Measurements from ENCODE around the gene NMNAT2. TPM values are rescaled to one million over a fixed set of nuclear protein-coding genes. Genes with fewer than 3 reads are reported as not detected.
A peak's percentile ranks its signal among the peaks of the same experiment; 100 is the strongest.
"Not testable (repeated sequence)": the region's sequence is repeated elsewhere in the genome, so short reads cannot be mapped to it uniquely, and the experiment has no call there.

Gene NMNAT2
- total RNA-seq, 1 donor from 2014 or later: 0.50 TPM

DNA sequence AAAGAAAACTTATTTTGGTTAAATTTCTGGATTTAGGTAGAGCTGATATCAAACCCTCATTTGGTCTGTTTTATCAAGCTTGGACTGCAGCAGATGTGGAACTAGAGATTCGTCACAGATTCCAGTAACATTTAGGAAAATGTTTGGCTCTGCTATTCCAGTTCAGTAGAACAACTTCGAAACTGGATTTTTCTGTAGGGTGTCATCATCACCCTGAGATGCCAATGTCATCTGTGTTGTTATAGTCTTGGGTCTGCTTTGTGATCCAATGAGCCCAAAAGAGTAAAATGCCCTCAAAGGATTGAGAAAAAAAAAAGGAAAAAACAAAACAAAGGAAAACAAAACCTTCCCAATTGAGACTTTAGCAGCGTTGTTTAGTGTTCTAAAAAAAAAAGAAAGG, 176.7 kb downstream of the NMNAT2 start:
- peaks cover 18% of the 10 kb centered on the region for H3K4me1 Mint-ChIP-seq (ENCODE audit: low read depth, unreplicated experiment)
- H3K27ac Mint-ChIP-seq (ENCODE audit: unreplicated experiment): no peak overlapping the region
- no peaks in the 10 kb centered on the region for H3K27me3 ChIP-seq (ENCODE audit: insufficient read depth, low read length)
- TF ChIP-seq, protein P1, sequence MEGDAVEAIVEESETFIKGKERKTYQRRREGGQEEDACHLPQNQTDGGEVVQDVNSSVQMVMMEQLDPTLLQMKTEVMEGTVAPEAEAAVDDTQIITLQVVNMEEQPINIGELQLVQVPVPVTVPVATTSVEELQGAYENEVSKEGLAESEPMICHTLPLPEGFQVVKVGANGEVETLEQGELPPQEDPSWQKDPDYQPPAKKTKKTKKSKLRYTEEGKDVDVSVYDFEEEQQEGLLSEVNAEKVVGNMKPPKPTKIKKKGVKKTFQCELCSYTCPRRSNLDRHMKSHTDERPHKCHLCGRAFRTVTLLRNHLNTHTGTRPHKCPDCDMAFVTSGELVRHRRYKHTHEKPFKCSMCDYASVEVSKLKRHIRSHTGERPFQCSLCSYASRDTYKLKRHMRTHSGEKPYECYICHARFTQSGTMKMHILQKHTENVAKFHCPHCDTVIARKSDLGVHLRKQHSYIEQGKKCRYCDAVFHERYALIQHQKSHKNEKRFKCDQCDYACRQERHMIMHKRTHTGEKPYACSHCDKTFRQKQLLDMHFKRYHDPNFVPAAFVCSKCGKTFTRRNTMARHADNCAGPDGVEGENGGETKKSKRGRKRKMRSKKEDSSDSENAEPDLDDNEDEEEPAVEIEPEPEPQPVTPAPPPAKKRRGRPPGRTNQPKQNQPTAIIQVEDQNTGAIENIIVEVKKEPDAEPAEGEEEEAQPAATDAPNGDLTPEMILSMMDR (IDR thresholded peaks at IDR 0.05; ENCODE audit: insufficient read depth, low read depth, low read length): no peak
- TF ChIP-seq EZH2 (IDR thresholded peaks at IDR 0.05; ENCODE audit: insufficient read depth, low read length): no peak
- DNase-seq (ENCODE audit: low read depth) (peak; percentile 26), FAIRE-seq (peak; percentile 29)
- H3K36me3 Mint-ChIP-seq (ENCODE audit: low read depth, unreplicated experiment): no peaks in the 10 kb centered on the region
- no peaks in the 10 kb centered on the region for H3K36me3 ChIP-seq (ENCODE audit: insufficient read depth, low read length)
- no peak overlapping the region for H3K27ac ChIP-seq (ENCODE audit: low read depth, low read length)
- H3K9me3 Mint-ChIP-seq (ENCODE audit: unreplicated experiment): no peaks in the 10 kb centered on the region
- no peak overlapping the region for H3K4me3 Mint-ChIP-seq (ENCODE audit: unreplicated experiment)
- no peaks in the 10 kb centered on the region for H3K9me3 ChIP-seq (ENCODE audit: insufficient read depth, low read depth, low read length)
- peaks cover 10% of the 10 kb centered on the region for H3K4me1 ChIP-seq (ENCODE audit: insufficient read depth, low read length)
- no peak overlapping the region for H2AFZ ChIP-seq (ENCODE audit: low read depth, low read length)
- no peaks in the 10 kb centered on the region for H3K27me3 Mint-ChIP-seq (ENCODE audit: low read depth, unreplicated experiment)
- no peak overlapping the region for H3K4me3 ChIP-seq (ENCODE audit: insufficient read depth, low read depth, low read length)
- H3K9ac ChIP-seq (ENCODE audit: low read length): no peak overlapping the region
- no peak overlapping the region for H3K4me2 ChIP-seq (ENCODE audit: low read length)
- no peaks in the 10 kb centered on the region for H3K79me2 ChIP-seq (ENCODE audit: insufficient read depth, low read length)
- H4K20me1 ChIP-seq (ENCODE audit: insufficient read depth, low read length): no peaks in the 10 kb centered on the region

DNA sequence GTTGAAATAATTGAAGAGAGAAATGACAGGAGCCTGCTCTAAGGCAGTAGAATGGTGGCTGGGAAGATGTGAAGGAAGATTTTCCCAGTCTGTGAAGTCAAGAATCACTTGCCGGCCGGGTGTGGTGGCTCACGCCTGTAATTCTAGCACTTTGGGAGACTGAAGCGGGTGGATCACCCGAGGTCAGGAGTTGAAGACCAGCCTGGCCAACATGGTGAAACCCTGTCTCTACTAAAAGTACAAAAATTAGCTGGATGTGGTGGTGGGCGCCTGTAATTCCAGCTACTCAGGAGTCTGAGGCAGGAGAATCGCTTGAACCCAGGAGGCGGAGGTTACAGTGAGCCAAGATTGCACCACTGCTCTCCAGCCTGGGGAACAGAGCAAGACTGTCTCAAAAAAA, 177.3 kb downstream of the NMNAT2 start:
- not testable (repeated sequence) for DNase-seq (ENCODE audit: low read depth)

DNA sequence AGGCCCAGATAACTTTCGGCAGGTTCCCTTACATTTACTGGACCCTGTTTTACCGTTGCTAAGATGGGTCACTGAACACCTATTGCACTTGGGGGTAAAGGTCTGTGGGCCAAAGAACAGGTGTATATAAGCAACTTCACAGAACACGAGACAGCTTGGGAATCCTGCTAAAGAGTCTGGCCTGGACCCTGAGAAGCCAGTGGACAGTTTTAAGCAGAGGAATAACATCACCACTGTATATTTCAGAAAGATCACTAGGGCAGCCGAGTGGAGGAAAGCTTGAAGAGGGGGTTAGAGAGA, 177.7 kb downstream of the NMNAT2 start:
- no peak overlapping the region for H3K4me3 Mint-ChIP-seq (ENCODE audit: unreplicated experiment)
- FAIRE-seq: no peak

More for the DNA sequence above, 177.3 kb downstream of the NMNAT2 start:
- not testable (repeated sequence) for H3K27me3 ChIP-seq (ENCODE audit: insufficient read depth, low read length); H3K79me2 ChIP-seq (ENCODE audit: insufficient read depth, low read length); H3K4me2 ChIP-seq (ENCODE audit: low read length); H2AFZ ChIP-seq (ENCODE audit: low read depth, low read length); FAIRE-seq; H3K36me3 Mint-ChIP-seq (ENCODE audit: low read depth, unreplicated experiment); H3K27ac Mint-ChIP-seq (ENCODE audit: unreplicated experiment); H3K27me3 Mint-ChIP-seq (ENCODE audit: low read depth, unreplicated experiment); H3K9me3 ChIP-seq (ENCODE audit: insufficient read depth, low read depth, low read length); H3K36me3 ChIP-seq (ENCODE audit: insufficient read depth, low read length); H3K27ac ChIP-seq (ENCODE audit: low read depth, low read length); H3K9ac ChIP-seq (ENCODE audit: low read length); H3K4me3 Mint-ChIP-seq (ENCODE audit: unreplicated experiment); H4K20me1 ChIP-seq (ENCODE audit: insufficient read depth, low read length); H3K4me3 ChIP-seq (ENCODE audit: insufficient read depth, low read depth, low read length); H3K9me3 Mint-ChIP-seq (ENCODE audit: unreplicated experiment)
- H3K4me1 ChIP-seq (ENCODE audit: insufficient read depth, low read length): peaks cover 10% of the 10 kb centered on the region
- H3K4me1 Mint-ChIP-seq (ENCODE audit: low read depth, unreplicated experiment): peaks cover 19% of the 10 kb centered on the region

More for the DNA sequence above, 177.7 kb downstream of the NMNAT2 start:
- Histone ChIP-seq H3K27ac (ENCODE audit: low read depth, low read length) (no peak overlapping the region), H3K4me3 (ENCODE audit: insufficient read depth, low read depth, low read length) (no peak overlapping the region), H2AFZ (ENCODE audit: low read depth, low read length) (no peak overlapping the region), H3K27me3 (ENCODE audit: insufficient read depth, low read length) (no peaks in the 10 kb centered on the region), H3K9me3 (ENCODE audit: insufficient read depth, low read depth, low read length) (no peaks in the 10 kb centered on the region), H3K4me2 (ENCODE audit: low read length) (no peak overlapping the region), H3K79me2 (ENCODE audit: insufficient read depth, low read length) (no peaks in the 10 kb centered on the region), H3K4me1 (ENCODE audit: insufficient read depth, low read length) (peaks cover 14% of the 10 kb centered on the region), H3K36me3 (ENCODE audit: insufficient read depth, low read length) (no peaks in the 10 kb centered on the region), H4K20me1 (ENCODE audit: insufficient read depth, low read length) (no peaks in the 10 kb centered on the region), H3K9ac (ENCODE audit: low read length) (no peak overlapping the region)
- TF ChIP-seq, protein P1 (IDR thresholded peaks at IDR 0.05; ENCODE audit: insufficient read depth, low read depth, low read length): no peak
- TF ChIP-seq EZH2 (IDR thresholded peaks at IDR 0.05; ENCODE audit: insufficient read depth, low read length): no peak
- no peak for DNase-seq (ENCODE audit: low read depth)
- H3K4me1 Mint-ChIP-seq (ENCODE audit: low read depth, unreplicated experiment): peaks cover 22% of the 10 kb centered on the region
- H3K9me3 Mint-ChIP-seq (ENCODE audit: unreplicated experiment): no peaks in the 10 kb centered on the region
- no peak overlapping the region for H3K27ac Mint-ChIP-seq (ENCODE audit: unreplicated experiment)
- H3K27me3 Mint-ChIP-seq (ENCODE audit: low read depth, unreplicated experiment): no peaks in the 10 kb centered on the region
- no peaks in the 10 kb centered on the region for H3K36me3 Mint-ChIP-seq (ENCODE audit: low read depth, unreplicated experiment)
